Sigmoid colon (tissue), 7 donors: ENCODE results near the gene OR2AT4. TPM values are rescaled to one million over a fixed set of nuclear protein-coding genes. Genes with fewer than 3 reads are reported as not detected.

Source experiments
- DNase-seq: peaks from one replicate; pipeline ENCODE4 v3.0.0-alpha.2; 2019
- H3K27ac ChIP-seq, 4 donors: fragments of 200-600 bp; sonication (generic); one replicate each; pipeline ENCODE4 v1.5.1; 2016 to 2019; ENCODE audit warnings: mild to moderate bottlenecking in 1 of 4
- H3K27me3 ChIP-seq, 3 donors: fragments of 200-600 bp; sonication (generic); one replicate each; pipeline ENCODE4 v1.5.1; 2019; ENCODE audit warnings: mild to moderate bottlenecking in 1 of 3
- H3K36me3 ChIP-seq, 4 donors: fragments of 200-600 bp; sonication (generic); one replicate each; pipeline ENCODE4 v1.5.1; 2016 to 2019
- H3K4me1 ChIP-seq, 4 donors: fragments of 200-600 bp; sonication (generic); one replicate each; pipeline ENCODE4 v1.5.1; 2017 to 2019
- H3K4me3 ChIP-seq, 4 donors: fragments of 200-600 bp; sonication (generic); one replicate each; pipeline ENCODE4 v1.5.1; 2017 to 2019; ENCODE audit warnings: mild to moderate bottlenecking in 2 of 4, moderate library complexity in 1 of 4
- H3K9me3 ChIP-seq, 4 donors: fragments of 200-600 bp in 3 of 4; sonication (generic) in 3 of 4; one replicate each; pipeline versions ENCODE4 v1.5.1 to v1.6.1; 2013 to 2019
- CTCF ChIP-seq, 4 experiments: fragments of 450-650 bp in 3 of 4; fragments of 200-600 bp in 1 of 4; IDR thresholded peaks; one replicate each; pipeline ENCODE4 v1.5.1; 2016 to 2019; ENCODE audit warnings: antibody characterized with exemption in 4 of 4, mild to moderate bottlenecking in 3 of 4, moderate library complexity in 2 of 4
- EP300 ChIP-seq, 4 donors: sonication (generic); formaldehyde crosslinking; IDR thresholded peaks; one replicate each; pipeline ENCODE4 v1.6.1; 2017; ENCODE audit warnings: antibody characterized with exemption in 4 of 4
- POLR2A ChIP-seq, 2 donors: fragments of 450-650 bp; IDR thresholded peaks; one replicate each; pipeline ENCODE4 v1.6.1; 2016; ENCODE audit warnings: antibody characterized with exemption in 2 of 2, mild to moderate bottlenecking in 2 of 2, moderate library complexity in 2 of 2
- POLR2AphosphoS5 ChIP-seq, 4 donors: sonication (generic); formaldehyde crosslinking; IDR thresholded peaks; one replicate each; pipeline ENCODE4 v1.6.1; 2017; ENCODE audit warnings: antibody characterized with exemption in 4 of 4
- WGBS, 2 donors: extraction: QIAGEN DNeasy Blood & Tissue Kit; methylation state at CpG; one replicate each; pipeline ENCODE4 v1.1.7; 2013; 5-methylcytosine and 5-hydroxymethylcytosine counted together
- intact Hi-C: fragments of 100-400 bp; cut with DNase I; formaldehyde crosslinking; loops from one replicate; pipeline ENCODE4 v1.15.1; 2023
- polyA plus RNA-seq, 3 donors: library from polyadenylated mRNA; stranded (reverse); fragments of 200-250 nt; gene quantifications; one replicate each; pipeline ENCODE4 v1.2.3, GENCODE V29; 2013
- total RNA-seq, 4 donors: library from RNA; depleted of rRNA; stranded (reverse); fragments of >200 nt; gene quantifications; one replicate each; pipeline ENCODE4 v1.1.0, GENCODE V29; 2016
- donor health status: healthy with polysubstance abuse.
- donor health status: Bipolar disorder and iron deficiency.
- donor health status: healthy.

Gene OR2AT4
- total and polyA plus RNA-seq, 7 donors: not detected

- H3K4me3 ChIP-seq: no peak overlapping the region
- no peak for DNase-seq
- TF ChIP-seq EP300 (IDR thresholded peaks at IDR 0.05) (no peak), POLR2A (IDR thresholded peaks at IDR 0.05) (no peak), CTCF (IDR thresholded peaks at IDR 0.05) (no peak), POLR2AphosphoS5 (IDR thresholded peaks at IDR 0.05) (no peak)
- no peaks in the 10 kb centered on the region for H3K9me3 ChIP-seq
- H3K27me3 ChIP-seq: peaks cover 0 to 12% (median 0%) of the 10 kb centered on the region in 3 donors
- intact Hi-C loops: no loop called here
- H3K4me1 ChIP-seq: no peaks in the 10 kb centered on the region
- no peaks in the 10 kb centered on the region for H3K36me3 ChIP-seq
- H3K27ac ChIP-seq: no peak overlapping the region
Measured at GRCh38 chr11:75076671-75077070, 20.0 kb downstream of the OR2AT4 start.

GRCh38 chr11:75073459-75074190, 23.1 kb downstream of the OR2AT4 start:
- WGBS, 2 donors: 89% methylated on average over 3 of the region's 3 CpGs
- Histone ChIP-seq H3K4me3 (no peak overlapping the region), H3K27ac (no peak overlapping the region), H3K36me3 (no peaks in the 10 kb centered on the region), H3K4me1 (no peaks in the 10 kb centered on the region), H3K9me3 (no peaks in the 10 kb centered on the region), H3K27me3 (peaks cover 0 to 14% (median 0%) of the 10 kb centered on the region in 3 donors)
- no peak for DNase-seq
- no peak for TF ChIP-seq EP300 (IDR thresholded peaks at IDR 0.05)
- no peak for TF ChIP-seq POLR2AphosphoS5 (IDR thresholded peaks at IDR 0.05)
- no peak for TF ChIP-seq CTCF (IDR thresholded peaks at IDR 0.05)
- intact Hi-C loops: no loop called here

GRCh38 chr11:75072582-75072981, 24.1 kb downstream of the OR2AT4 start:
- Histone ChIP-seq H3K27me3 (peaks cover 0 to 14% (median 0%) of the 10 kb centered on the region in 3 donors), H3K4me1 (no peaks in the 10 kb centered on the region), H3K4me3 (no peak overlapping the region), H3K9me3 (no peaks in the 10 kb centered on the region), H3K36me3 (no peaks in the 10 kb centered on the region), H3K27ac (no peak overlapping the region)
- WGBS, 2 donors: 10 to 22% methylated on average over 2 of the region's 2 CpGs
- TF ChIP-seq CTCF (IDR thresholded peaks at IDR 0.05): no peak
- no peak for TF ChIP-seq EP300 (IDR thresholded peaks at IDR 0.05)
- no peak for TF ChIP-seq POLR2A (IDR thresholded peaks at IDR 0.05)
- no peak for TF ChIP-seq POLR2AphosphoS5 (IDR thresholded peaks at IDR 0.05)
- no peak for DNase-seq
- intact Hi-C loops: no loop called here

GRCh38 chr11:75069473-75069872, 27.2 kb downstream of the OR2AT4 start:
- no peak overlapping the region for H3K27ac ChIP-seq
- no peaks in the 10 kb centered on the region for H3K36me3 ChIP-seq
- peaks cover 0 to 19% (median 0%) of the 10 kb centered on the region in 3 donors for H3K27me3 ChIP-seq
- TF ChIP-seq POLR2AphosphoS5 (IDR thresholded peaks at IDR 0.05): no peak
- TF ChIP-seq CTCF (IDR thresholded peaks at IDR 0.05): no peak
- no peak for TF ChIP-seq EP300 (IDR thresholded peaks at IDR 0.05)
- no peak for TF ChIP-seq POLR2A (IDR thresholded peaks at IDR 0.05)
- H3K9me3 ChIP-seq: no peaks in the 10 kb centered on the region
- 81 to 88% methylated on average over 4 of the region's 4 CpGs for WGBS, 2 donors
- DNase-seq: no peak
- intact Hi-C loops: no loop called here
- no peaks in the 10 kb centered on the region for H3K4me1 ChIP-seq
- no peak overlapping the region for H3K4me3 ChIP-seq

- no peaks in the 10 kb centered on the region for H3K9me3 ChIP-seq
- intact Hi-C loops: no loop called here
- no peak overlapping the region for H3K27ac ChIP-seq
- DNase-seq: no peak
- no peak for TF ChIP-seq POLR2AphosphoS5 (IDR thresholded peaks at IDR 0.05)
- no peak for TF ChIP-seq EP300 (IDR thresholded peaks at IDR 0.05)
- TF ChIP-seq POLR2A (IDR thresholded peaks at IDR 0.05): no peak
- TF ChIP-seq CTCF (IDR thresholded peaks at IDR 0.05): no peak
- no peaks in the 10 kb centered on the region for H3K36me3 ChIP-seq
- no peak overlapping the region for H3K4me3 ChIP-seq
- H3K27me3 ChIP-seq: peaks cover 0 to 19% (median 0%) of the 10 kb centered on the region in 3 donors
- no peaks in the 10 kb centered on the region for H3K4me1 ChIP-seq
Measured at GRCh38 chr11:75068993-75069392, 27.7 kb downstream of the OR2AT4 start.
